Stimulated activated CD8-positive, alpha-beta memory T cell treated with anti-CD3 and anti-CD28 coated beads, Interleukin-2, amount 100 ng/mL, for 48 hours (primary cell): ENCODE results near the gene IL5.
"Not testable (repeated sequence)": the region's sequence is repeated elsewhere in the genome, so short reads cannot be mapped to it uniquely, and the experiment has no call there.

Source experiments
- DNase-seq, 2 donors: peaks; one replicate each; pipeline ENCODE4 v3.0.0-alpha.2; 2020; ENCODE audit warnings: low read depth in 2 of 2

The IL5 gene

GRCh38 chr5:132543472-132544201 is at the start of gene IL5:
TSS of gene IL5 (minus strand) at chr5:132543522. CDS start at chr5:132543478, 44 bp downstream.
- DNase-seq, result no peak

- no peak for DNase-seq
These were observed 49.2 kb upstream of the IL5 start for GRCh38 chr5:132592521-132592920.

GRCh38 chr5:132591145-132591544 is 47.8 kb upstream of the IL5 start:
- no peak for DNase-seq

- DNase-seq, result no peak
These were observed 46.1 kb upstream of the IL5 start for GRCh38 chr5:132589467-132589866.

GRCh38 chr5:132586063-132586462 is 42.7 kb upstream of the IL5 start:
- no peak for DNase-seq

- DNase-seq, result not testable (repeated sequence)
These were observed 41.2 kb upstream of the IL5 start for GRCh38 chr5:132584560-132584959.

- no peak for DNase-seq
These were observed 32.8 kb upstream of the IL5 start for GRCh38 chr5:132576123-132576522.

- no peak for DNase-seq
These were observed 23.3 kb upstream of the IL5 start for GRCh38 chr5:132566657-132567056.

GRCh38 chr5:132564555-132564954 is 21.2 kb upstream of the IL5 start:
- not testable (repeated sequence) for DNase-seq

- no peak for DNase-seq
These were observed 18.3 kb upstream of the IL5 start for GRCh38 chr5:132561601-132562000.

GRCh38 chr5:132559383-132560060 is 16.2 kb upstream of the IL5 start:
- DNase-seq, result no peak

GRCh38 chr5:132557478-132558172 is 14.3 kb upstream of the IL5 start:
- peak in 1 of 2 donors; percentile 20 for DNase-seq

GRCh38 chr5:132556763-132557477 is 13.6 kb upstream of the IL5 start, which contains the start of gene RAD50:
TSS of gene RAD50 (plus strand) at chr5:132556977. CDS start at chr5:132557325, 348 bp downstream.
- DNase-seq, result peak; percentile 91

- no peak for DNase-seq
These were observed 12.9 kb upstream of the IL5 start for GRCh38 chr5:132556153-132556762.

- DNase-seq, result no peak
These were observed 6.3 kb upstream of the IL5 start for GRCh38 chr5:132549576-132549975.

GRCh38 chr5:132548834-132549233 is 5.5 kb upstream of the IL5 start:
- DNase-seq, result not testable (repeated sequence)

- no peak for DNase-seq
These were observed 3.9 kb upstream of the IL5 start for GRCh38 chr5:132547269-132547668.

GRCh38 chr5:132546108-132546507 is 2.8 kb upstream of the IL5 start:
- DNase-seq, result peak; percentile 37 to 63

- no peak for DNase-seq
These were observed 2.6 kb downstream of the IL5 start for GRCh38 chr5:132540764-132541163.

GRCh38 chr5:132540149-132540548 is 3.2 kb downstream of the IL5 start:
- no peak for DNase-seq

GRCh38 chr5:132539716-132540115 is 3.6 kb downstream of the IL5 start:
- no peak for DNase-seq
